Measurements from ENCODE around the gene PTAFR.
"Not testable (repeated sequence)": the region's sequence is repeated elsewhere in the genome, so short reads cannot be mapped to it uniquely, and the experiment has no call there.

Gene PTAFR

GRCh38 chr1:28144203-28145135 is 32.0 kb downstream of the PTAFR start:
- peak; percentile 34 for DNase-seq (ENCODE audit: low read depth)

GRCh38 chr1:28143496-28144202 is 32.8 kb downstream of the PTAFR start:
- no peak for DNase-seq (ENCODE audit: low read depth)

GRCh38 chr1:28141685-28142084 is 34.8 kb downstream of the PTAFR start:
- no peak for DNase-seq (ENCODE audit: low read depth)

GRCh38 chr1:28139866-28140265 is 36.6 kb downstream of the PTAFR start:
- DNase-seq (ENCODE audit: low read depth) = not testable (repeated sequence)

- peak; percentile 36 for DNase-seq (ENCODE audit: low read depth)
These were observed 37.3 kb downstream of the PTAFR start for GRCh38 chr1:28139025-28139712.

- DNase-seq (ENCODE audit: low read depth) = no peak
These were observed 39.4 kb downstream of the PTAFR start for GRCh38 chr1:28136922-28137613.

GRCh38 chr1:28136169-28136921 is 40.1 kb downstream of the PTAFR start:
- no peak for DNase-seq (ENCODE audit: low read depth)

- DNase-seq (ENCODE audit: low read depth) = no peak
These were observed 40.9 kb downstream of the PTAFR start for GRCh38 chr1:28135371-28136168.

- no peak for DNase-seq (ENCODE audit: low read depth)
These were observed 41.8 kb downstream of the PTAFR start for GRCh38 chr1:28134651-28135207.

- DNase-seq (ENCODE audit: low read depth) = no peak
These were observed 44.0 kb downstream of the PTAFR start for GRCh38 chr1:28132171-28133167.

GRCh38 chr1:28130901-28131300 is 45.6 kb downstream of the PTAFR start:
- DNase-seq (ENCODE audit: low read depth) = no peak

- peak; percentile 64 for DNase-seq (ENCODE audit: low read depth)
These were observed 47.3 kb downstream of the PTAFR start for GRCh38 chr1:28129150-28129549.

GRCh38 chr1:28127617-28128257 is 48.8 kb downstream of the PTAFR start:
- no peak for DNase-seq (ENCODE audit: low read depth)

GRCh38 chr1:28126783-28127490 is 49.6 kb downstream of the PTAFR start:
- no peak for DNase-seq (ENCODE audit: low read depth)

- DNase-seq (ENCODE audit: low read depth) = no peak
These were observed 50.3 kb downstream of the PTAFR start for GRCh38 chr1:28126212-28126611.

- DNase-seq (ENCODE audit: low read depth) = peak; percentile 74
These were observed 53.0 kb downstream of the PTAFR start for GRCh38 chr1:28123461-28123961.

GRCh38 chr1:28122183-28122582 is 54.3 kb downstream of the PTAFR start:
- DNase-seq (ENCODE audit: low read depth) = no peak

Measured in non-pigmented ciliary epithelial cell (primary cell).